Measurements from ENCODE around the gene SLC17A7. TPM values are rescaled to one million over a fixed set of nuclear protein-coding genes. Genes with fewer than 3 reads are reported as not detected.
A peak's percentile ranks its signal among the peaks of the same experiment; 100 is the strongest.

The SLC17A7 gene
- total RNA-seq, 2 donors from 2014 or later, result 0.22 to 0.33 TPM

- Mint-ChIP-seq H3K4me3 (no peak overlapping the region), H3K27ac (no peak overlapping the region), H3K36me3 (ENCODE audit: low read depth) (no peaks in the 10 kb centered on the region), H3K9me3 (no peaks in the 10 kb centered on the region), H3K4me1 (peaks cover 11% of the 10 kb centered on the region), H3K27me3 (ENCODE audit: insufficient read depth) (peaks cover 10% of the 10 kb centered on the region)
- TF ChIP-seq CTCF (conservative IDR thresholded peaks at IDR 0.05), result no peak
- Histone ChIP-seq H3K27ac (ENCODE audit: low read depth, low read length) (no peak overlapping the region), H3K4me1 (ENCODE audit: control insufficient read depth, insufficient read depth, low read length) (no peaks in the 10 kb centered on the region), H3K36me3 (ENCODE audit: control insufficient read depth, insufficient read depth, low read length) (no peaks in the 10 kb centered on the region), H3K9ac (ENCODE audit: extremely low read depth, low read length, poor library complexity, severe bottlenecking) (no peak overlapping the region), H3K9me3 (ENCODE audit: control insufficient read depth, low read length) (no peaks in the 10 kb centered on the region), H3K4me3 (ENCODE audit: low read length) (no peak overlapping the region), H3K27me3 (ENCODE audit: control insufficient read depth, insufficient read depth, low read length, poor library complexity, severe bottlenecking) (peaks cover 9% of the 10 kb centered on the region)
- WGBS, 2 experiments (ENCODE audit: insufficient coverage in 1 of 2, insufficient read length in 1 of 2), result 85 to 100% methylated on average over 1 to 4 of the region's 5 CpGs
- DNase-seq, result no peak
Measured at GRCh38 chr19:49393881-49394280, 47.4 kb downstream of the SLC17A7 start.

- no peak overlapping the region for H3K4me3 Mint-ChIP-seq
- no peak overlapping the region for H3K27ac Mint-ChIP-seq
Measured at GRCh38 chr19:49391581-49392399, 49.5 kb downstream of the SLC17A7 start.

GRCh38 chr19:49390929-49391359 lies 50.4 kb downstream of the SLC17A7 start:
- DNase-seq, result no peak
- Histone ChIP-seq H3K27me3 (ENCODE audit: control insufficient read depth, insufficient read depth, low read length, poor library complexity, severe bottlenecking) (peaks cover 9% of the 10 kb centered on the region), H3K9me3 (ENCODE audit: control insufficient read depth, low read length) (no peaks in the 10 kb centered on the region), H3K9ac (ENCODE audit: extremely low read depth, low read length, poor library complexity, severe bottlenecking) (no peak overlapping the region), H3K36me3 (ENCODE audit: control insufficient read depth, insufficient read depth, low read length) (no peaks in the 10 kb centered on the region), H3K4me1 (ENCODE audit: control insufficient read depth, insufficient read depth, low read length) (no peaks in the 10 kb centered on the region), H3K4me3 (ENCODE audit: low read length) (no peak overlapping the region), H3K27ac (ENCODE audit: low read depth, low read length) (no peak overlapping the region)
- 74 to 83% methylated on average over 5 to 9 of the region's 9 CpGs for WGBS, 2 experiments (ENCODE audit: insufficient coverage in 1 of 2, insufficient read length in 1 of 2)
- Mint-ChIP-seq H3K4me1 (no peaks in the 10 kb centered on the region), H3K27me3 (ENCODE audit: insufficient read depth) (peaks cover 24% of the 10 kb centered on the region), H3K9me3 (peaks cover 1% of the 10 kb centered on the region), H3K27ac (no peak overlapping the region), H3K4me3 (no peak overlapping the region), H3K36me3 (ENCODE audit: low read depth) (no peaks in the 10 kb centered on the region)
- no peak for TF ChIP-seq CTCF (conservative IDR thresholded peaks at IDR 0.05)

More at GRCh38 chr19:49391581-49392399, 49.5 kb downstream of the SLC17A7 start:
- Mint-ChIP-seq H3K36me3 (ENCODE audit: low read depth) (no peaks in the 10 kb centered on the region), H3K9me3 (peaks cover 1% of the 10 kb centered on the region), H3K4me1 (no peaks in the 10 kb centered on the region), H3K27me3 (ENCODE audit: insufficient read depth) (peaks cover 24% of the 10 kb centered on the region)
- H3K9me3 ChIP-seq (ENCODE audit: control insufficient read depth, low read length), result no peaks in the 10 kb centered on the region
- DNase-seq, result peak; percentile 95
- peak; percentile 94 for TF ChIP-seq CTCF (conservative IDR thresholded peaks at IDR 0.05)
- 52 to 75% methylated on average over 7 to 14 of the region's 14 CpGs for WGBS, 2 experiments (ENCODE audit: insufficient coverage in 1 of 2, insufficient read length in 1 of 2)
- no peaks in the 10 kb centered on the region for H3K4me1 ChIP-seq (ENCODE audit: control insufficient read depth, insufficient read depth, low read length)
- peaks cover 9% of the 10 kb centered on the region for H3K27me3 ChIP-seq (ENCODE audit: control insufficient read depth, insufficient read depth, low read length, poor library complexity, severe bottlenecking)
- no peak overlapping the region for H3K9ac ChIP-seq (ENCODE audit: extremely low read depth, low read length, poor library complexity, severe bottlenecking)
- no peak overlapping the region for H3K4me3 ChIP-seq (ENCODE audit: low read length)
- no peak overlapping the region for H3K27ac ChIP-seq (ENCODE audit: low read depth, low read length)
- H3K36me3 ChIP-seq (ENCODE audit: control insufficient read depth, insufficient read depth, low read length), result no peaks in the 10 kb centered on the region
